Brain microvascular endothelial cell (primary cell): ENCODE results near the gene HLA-G.

Experiments
- DNase-seq: peaks from one replicate; pipeline ENCODE4 v3.0.0-alpha.2; 2020
- H3K27ac ChIP-seq: fragments of 250-450 bp; sonication (Bioruptor Pico); 2 replicates; pipeline ENCODE4 v1.5.1; 2020; ENCODE audit warnings: mild to moderate bottlenecking, moderate library complexity
- H3K27me3 ChIP-seq: fragments of 250-450 bp; sonication (Bioruptor Pico); replicated peaks from 2 replicates; pipeline ENCODE4 v1.5.1; 2020; ENCODE audit warnings: mild to moderate bottlenecking
- H3K36me3 ChIP-seq: fragments of 250-450 bp; sonication (Bioruptor Pico); replicated peaks from 2 replicates; pipeline ENCODE4 v1.5.1; 2020; ENCODE audit warnings: mild to moderate bottlenecking
- H3K4me3 ChIP-seq: 2 replicates; pipeline ENCODE4 v1.5.1; 2011; ENCODE audit warnings: low read depth, mild to moderate bottlenecking, control low read depth, low read length, moderate library complexity
- CTCF ChIP-seq: IDR thresholded peaks from 2 replicates; pipeline ENCODE4 v1.5.1; 2011; ENCODE audit warnings: low read depth, mild to moderate bottlenecking, moderate library complexity, low read length, control low read depth, inconsistent platforms; ENCODE audit errors: missing control alignments
- in situ Hi-C: cut with HindIII; loops from 2 replicates; pipeline ENCODE4 v1.10.0; 2017; ENCODE audit warnings: low sequenced_read_pairs, low pct_ligation_motif_present

HLA-G gene

GRCh38 chr6:29847871-29848630, 20.4 kb downstream of the HLA-G start:
- Histone ChIP-seq H3K27ac (no peak overlapping the region), H3K27me3 (peaks cover 8% of the 10 kb centered on the region), H3K4me3 (no peak overlapping the region), H3K36me3 (no peaks in the 10 kb centered on the region)
- DNase-seq: peak; percentile 38
- in situ Hi-C loops: loop anchor here (25.0 kb wide), 1 partner anchor 111 kb away; no protein-coding TSS in a partner anchor
- peak; percentile 96 for TF ChIP-seq CTCF

- no peak for TF ChIP-seq CTCF
- in situ Hi-C loops: no loop called here
- Histone ChIP-seq H3K4me3 (no peak overlapping the region), H3K27ac (no peak overlapping the region), H3K27me3 (peaks cover 8% of the 10 kb centered on the region), H3K36me3 (no peaks in the 10 kb centered on the region)
- DNase-seq: no peak
Measured at GRCh38 chr6:29850011-29850553, 22.5 kb downstream of the HLA-G start.

- peaks cover 8% of the 10 kb centered on the region for H3K27me3 ChIP-seq
Measured at GRCh38 chr6:29851190-29851589, 23.6 kb downstream of the HLA-G start.

GRCh38 chr6:29853245-29853644, 25.6 kb downstream of the HLA-G start:
- in situ Hi-C loops: no loop called here
- peaks cover 8% of the 10 kb centered on the region for H3K27me3 ChIP-seq
- H3K27ac ChIP-seq: no peak overlapping the region
- no peaks in the 10 kb centered on the region for H3K36me3 ChIP-seq
- no peak for DNase-seq
- H3K4me3 ChIP-seq: no peak overlapping the region
- no peak for TF ChIP-seq CTCF

More at GRCh38 chr6:29851190-29851589, 23.6 kb downstream of the HLA-G start:
- H3K36me3 ChIP-seq: no peaks in the 10 kb centered on the region
- DNase-seq: no peak
- in situ Hi-C loops: no loop called here
- H3K27ac ChIP-seq: no peak overlapping the region
- H3K4me3 ChIP-seq: no peak overlapping the region
- TF ChIP-seq CTCF: no peak

GRCh38 chr6:29858006-29858405, 30.4 kb downstream of the HLA-G start:
- no peaks in the 10 kb centered on the region for H3K27me3 ChIP-seq
- DNase-seq: no peak
- no peaks in the 10 kb centered on the region for H3K36me3 ChIP-seq
- TF ChIP-seq CTCF: no peak
- H3K27ac ChIP-seq: no peak overlapping the region
- in situ Hi-C loops: no loop called here
- H3K4me3 ChIP-seq: no peak overlapping the region
